H1 (cell line): Measurements from ENCODE around the gene TEX35. TPM values are rescaled to one million over a fixed set of nuclear protein-coding genes. Genes with fewer than 3 reads are reported as not detected.

Experiments
- CTCF ChIA-PET: fragments of 300-600 bp; sonication (Branson Sonifier 250); formaldehyde crosslinking; loops from one replicate; lab custom pipeline; 2021; ENCODE audit not compliant: partially characterized antibody; lab: Charles Lee
- POLR2A ChIA-PET: fragments of 300-600 bp; sonication (Branson Sonifier 250); formaldehyde crosslinking; loops from one replicate; lab custom pipeline; 2021; ENCODE audit warnings: inconsistent platforms; ENCODE audit not compliant: partially characterized antibody; lab: Charles Lee
- DNase-seq, 2 experiments: peaks; one replicate each; pipeline versions ENCODE4 v3.0.0 to v3.0.0-alpha.2; 2010 to 2022; ENCODE audit warnings: low spot score in 2 of 2, low read depth in 1 of 2, mixed read lengths in 1 of 2
- FAIRE-seq: peaks from 2 replicates; lab custom pipeline; 2011; peaks lifted over from hg19 to GRCh38; lab: Jason Lieb, UNC
- H2AFZ ChIP-seq: 2 replicates; pipeline ENCODE4 v1.8.1; 2012; ENCODE audit warnings: low read length, inconsistent platforms
- H2AK5ac ChIP-seq: 2 replicates; pipeline ENCODE4 v1.6.1; 2013; ENCODE audit warnings: low read depth, low read length
- H2BK120ac ChIP-seq: replicated peaks from 2 replicates; pipeline ENCODE3; 2013; ENCODE audit warnings: low read depth, low read length, inconsistent platforms
- H2BK12ac ChIP-seq: 2 replicates; pipeline ENCODE4 v1.6.1; 2013; ENCODE audit warnings: low read depth, low read length
- H2BK15ac ChIP-seq: 2 replicates; pipeline ENCODE4 v1.6.1; 2013; ENCODE audit warnings: low read length
- H2BK20ac ChIP-seq: 2 replicates; pipeline ENCODE4 v1.6.1; 2013; ENCODE audit warnings: low read length
- H2BK5ac ChIP-seq: 2 replicates; pipeline ENCODE4 v1.6.1; 2013; ENCODE audit warnings: low read depth, low read length
- H3K14ac ChIP-seq: 2 replicates; pipeline ENCODE4 v1.6.1; 2013; ENCODE audit warnings: inconsistent platforms; ENCODE audit not compliant: insufficient read length
- H3K18ac ChIP-seq: 2 replicates; pipeline ENCODE4 v1.6.1; 2013; ENCODE audit warnings: low read length; ENCODE audit errors: extremely low read depth
- H3K23ac ChIP-seq: 2 replicates; pipeline ENCODE4 v1.6.1; 2013; ENCODE audit warnings: inconsistent platforms; ENCODE audit not compliant: insufficient read length
- H3K23me2 ChIP-seq: 2 replicates; pipeline ENCODE4 v1.6.1; 2013; ENCODE audit warnings: low read depth, low read length
- H3K27ac ChIP-seq: 2 replicates; pipeline ENCODE4 v1.6.1; 2011; ENCODE audit warnings: low read depth, low read length, inconsistent platforms
- H3K27me3 ChIP-seq, 4 experiments: replicated peaks in 1 of 4; 1 replicate in 1 of 4; 2 replicates in 3 of 4; pipeline versions ENCODE4 v1.6.1 to v1.8.1; 2011 to 2013; ENCODE audit warnings: low read length in 3 of 4, mild to moderate bottlenecking in 3 of 4, inconsistent platforms in 2 of 4, mixed read lengths in 2 of 4, moderate library complexity in 1 of 4; ENCODE audit not compliant: control insufficient read depth in 3 of 4, insufficient read depth in 3 of 4; ENCODE audit errors: extremely low read depth in 1 of 4
- H3K36me3 ChIP-seq, 4 experiments: 2 replicates each; pipeline versions ENCODE4 v1.6.1 to v1.8.1; 2011 to 2013; ENCODE audit warnings: mild to moderate bottlenecking in 4 of 4, low read length in 3 of 4, moderate library complexity in 2 of 4, control low read depth in 1 of 4, inconsistent platforms in 1 of 4; ENCODE audit not compliant: insufficient read depth in 4 of 4, control insufficient read depth in 2 of 4
- H3K4ac ChIP-seq: replicated peaks from 2 replicates; pipeline ENCODE3; 2013; ENCODE audit warnings: low read length, low read depth, mixed read lengths, inconsistent platforms; ENCODE audit not compliant: insufficient read length
- H3K4me1 ChIP-seq, 4 experiments: replicated peaks in 1 of 4; 1 replicate in 1 of 4; 2 replicates in 3 of 4; pipeline versions ENCODE4 v1.6.1 to v1.8.1; 2011 to 2013; ENCODE audit warnings: low read length in 3 of 4, inconsistent platforms in 2 of 4, mixed read lengths in 1 of 4; ENCODE audit not compliant: insufficient read depth in 4 of 4, control insufficient read depth in 3 of 4
- H3K4me2 ChIP-seq, 2 experiments: 2 replicates each; pipeline versions ENCODE4 v1.6.1 to v1.8.1; 2011 to 2013; ENCODE audit warnings: low read depth in 2 of 2, low read length in 2 of 2, control low read depth in 1 of 2, inconsistent platforms in 1 of 2, mild to moderate bottlenecking in 1 of 2; ENCODE audit not compliant: insufficient read depth in 1 of 2
- H3K4me3 ChIP-seq, 4 experiments: fragments of 200-600, 300-600 bp in 1 of 4; sonication (generic), shearing (Covaris generic), sonication (Bioruptor Twin) in 1 of 4; 2 replicates each; pipeline versions ENCODE4 v1.5.1 to v1.8.1; 2011 to 2016; ENCODE audit warnings: low read length in 4 of 4, low read depth in 3 of 4, control low read depth in 2 of 4, inconsistent platforms in 2 of 4, mild to moderate bottlenecking in 2 of 4, mixed read lengths in 1 of 4, moderate library complexity in 1 of 4; ENCODE audit not compliant: insufficient read depth in 2 of 4; ENCODE audit errors: extremely low read depth in 1 of 4
- H3K56ac ChIP-seq: replicated peaks from 2 replicates; pipeline ENCODE3; 2013; ENCODE audit warnings: low read depth, mild to moderate bottlenecking, mixed read lengths, low read length, inconsistent platforms; ENCODE audit not compliant: insufficient read length
- H3K79me1 ChIP-seq: 2 replicates; pipeline ENCODE4 v1.6.1; 2013; ENCODE audit warnings: low read depth, low read length, control low read depth
- H3K79me2 ChIP-seq, 2 experiments: 2 replicates each; pipeline versions ENCODE4 v1.6.1 to v1.8.1; 2012 to 2013; ENCODE audit warnings: low read length in 2 of 2, mild to moderate bottlenecking in 2 of 2, inconsistent platforms in 1 of 2; ENCODE audit not compliant: insufficient read depth in 2 of 2, control insufficient read depth in 1 of 2
- H3K9ac ChIP-seq, 4 experiments: replicated peaks in 1 of 4; 1 replicate in 1 of 4; 2 replicates in 3 of 4; pipeline versions ENCODE4 v1.6.1 to v1.8.1; 2011 to 2013; ENCODE audit warnings: low read depth in 3 of 4, low read length in 3 of 4, control low read depth in 2 of 4, mild to moderate bottlenecking in 2 of 4, moderate library complexity in 2 of 4, inconsistent platforms in 1 of 4; ENCODE audit errors: extremely low read depth in 1 of 4
- H3K9me3 ChIP-seq, 2 experiments: 2 replicates each; pipeline versions ENCODE4 v1.6.1 to v1.8.1; 2012 to 2013; ENCODE audit warnings: mild to moderate bottlenecking in 2 of 2, moderate library complexity in 2 of 2, control low read depth in 1 of 2, inconsistent platforms in 1 of 2, low read depth in 1 of 2, low read length in 1 of 2, mixed read lengths in 1 of 2; ENCODE audit not compliant: insufficient read depth in 2 of 2
- H4K20me1 ChIP-seq, 2 experiments: replicated peaks in 1 of 2; 2 replicates each; pipeline versions ENCODE3 to v1.8.1; 2011 to 2013; ENCODE audit warnings: inconsistent platforms in 2 of 2, low read length in 2 of 2, mild to moderate bottlenecking in 1 of 2; ENCODE audit not compliant: insufficient read depth in 2 of 2, control insufficient read depth in 1 of 2
- H4K5ac ChIP-seq: 2 replicates; pipeline ENCODE4 v1.6.1; 2013; ENCODE audit warnings: low read length, low read depth, mixed read lengths, inconsistent platforms; ENCODE audit not compliant: insufficient read length
- H4K8ac ChIP-seq: 2 replicates; pipeline ENCODE4 v1.8.0; 2013; ENCODE audit warnings: mild to moderate bottlenecking, moderate library complexity, low read length, inconsistent platforms; ENCODE audit not compliant: insufficient read depth; ENCODE audit errors: extremely low read depth
- H4K91ac ChIP-seq: replicated peaks from 2 replicates; pipeline ENCODE3; 2013; ENCODE audit warnings: low read length, mixed read lengths, inconsistent platforms; ENCODE audit not compliant: insufficient read length
- ATF2 ChIP-seq: IDR thresholded peaks from 2 replicates; pipeline ENCODE4 v1.6.1; 2012; ENCODE audit warnings: low read length, inconsistent platforms
- CTCF ChIP-seq, 3 experiments: IDR thresholded peaks; 1 replicate in 2 of 3; 2 replicates in 1 of 3; pipeline versions ENCODE4 v1.5.1 to v1.6.1; 2011; ENCODE audit warnings: low read length in 3 of 3, mild to moderate bottlenecking in 3 of 3, inconsistent platforms in 2 of 3, low read depth in 1 of 3, moderate library complexity in 1 of 3; ENCODE audit not compliant: insufficient read depth in 1 of 3; ENCODE audit errors: control extremely low read depth in 1 of 3
- RAD21 ChIP-seq, 2 experiments: IDR thresholded peaks in 1 of 2; conservative IDR thresholded peaks in 1 of 2; 2 replicates each; pipeline ENCODE4 v1.6.1; 2011; ENCODE audit warnings: low read depth in 2 of 2, low read length in 2 of 2, improper control_type of control experiment in 1 of 2, inconsistent platforms in 1 of 2, mild to moderate bottlenecking in 1 of 2, moderate library complexity in 1 of 2
- WGBS, 2 experiments: shearing (Covaris generic) in 1 of 2; methylation state at CpG; one replicate each; pipeline versions ENCODE4 v1.1.6 to v1.1.7; 2013 to 2015; ENCODE audit warnings: low lambda C conversion rate in 2 of 2, mixed read lengths in 2 of 2, inconsistent platforms in 1 of 2, low coverage in 1 of 2, missing lambda C conversion rate in 1 of 2; ENCODE audit not compliant: insufficient replicate concordance in 2 of 2, insufficient coverage in 1 of 2, insufficient read length in 1 of 2; ENCODE audit errors: extremely low coverage in 1 of 2, missing lambda C conversion rate in 1 of 2; 5-methylcytosine and 5-hydroxymethylcytosine counted together
- polyA plus RNA-seq, 7 experiments: library from polyadenylated mRNA; depleted of rRNA in 3 of 7; stranded (reverse) in 5 of 7; unstranded in 2 of 7; fragments of >200 nt in 5 of 7; fragments of 200-250 nt in 2 of 7; gene quantifications; 1 replicate in 5 of 7; 2 replicates in 1 of 7; 4 replicates in 1 of 7; pipeline versions ENCODE4 v1.2.1 to v1.2.3, GENCODE V29; 2011 to 2013; ENCODE audit warnings: missing spikeins in 2 of 7, mixed read lengths in 2 of 7
- total RNA-seq: library from RNA; stranded (reverse); fragmentation: NEBNext Ultra II Directional; extraction: Animal tissue kit (Norgen Biotek cat#: 25700); gene quantifications from 2 replicates; pipeline ENCODE4 v1.2.1, GENCODE V29; 2021

Gene TEX35
- total and polyA plus RNA-seq, 2 of the 8 experiments (the other 6 are each of a cell fraction or from before 2014, with no cell fraction given), result 0.03 TPM; not detected in 1

- TF ChIP-seq RAD21 (IDR thresholded peaks at IDR 0.05 in 1 of 2, conservative IDR thresholded peaks at IDR 0.05 in 1 of 2; ENCODE audit: low read depth in 2 of 2, low read length in 2 of 2) (peak in 1 of 2 experiments; percentile 15; a peak in 2 of 4 replicates), CTCF (IDR thresholded peaks at IDR 0.05; ENCODE audit: control extremely low read depth in 1 of 3, insufficient read depth in 1 of 3, low read depth in 1 of 3, low read length in 3 of 3) (peak in 2 of 3 experiments; percentile 13 to 44; a peak in 2 of 4 replicates), ATF2 (no peak)
- no peaks in the 10 kb centered on the region for H3K27me3 ChIP-seq
- H3K23ac ChIP-seq, result no peak overlapping the region
- H2BK15ac ChIP-seq, result no peak overlapping the region
- H4K91ac ChIP-seq, result no peak overlapping the region
- ChIA-PET POLR2A (interaction anchor here (0.5 kb wide), 2 partner anchors 20 to 75 kb away, joined by 3 to 4 read pairs; no protein-coding TSS in a partner anchor), CTCF (interaction anchor here (0.7 to 7.5 kb wide), 10 partner anchors 8 to 490 kb away, joined by 3 to 83 read pairs (median 4); no protein-coding TSS in a partner anchor)
- no peak overlapping the region for H2BK20ac ChIP-seq
- no peak overlapping the region for H3K4ac ChIP-seq
- FAIRE-seq (no peak), DNase-seq (no peak)
- H2AK5ac ChIP-seq, result no peak overlapping the region
- WGBS, 2 experiments, result 78% methylated on average over 14 of the region's 14 CpGs; no CpG with 5 or more reads in 1 of the 2 experiments
- no peak overlapping the region for H3K4me3 ChIP-seq
- no peaks in the 10 kb centered on the region for H3K36me3 ChIP-seq
- no peak overlapping the region for H3K18ac ChIP-seq
- H4K20me1 ChIP-seq, result no peaks in the 10 kb centered on the region
- no peak overlapping the region for H2BK120ac ChIP-seq
- no peaks in the 10 kb centered on the region; the same call in 1 of the 2 replicates for H3K79me1 ChIP-seq
- H4K8ac ChIP-seq, result peak overlapping the region; percentile 5; the same call in 1 of the 2 replicates
- H3K23me2 ChIP-seq, result no peaks in the 10 kb centered on the region
- H2AFZ ChIP-seq, result peak overlapping the region; percentile 51; the same call in 1 of the 2 replicates
- H3K9me3 ChIP-seq, result no peaks in the 10 kb centered on the region
- H3K79me2 ChIP-seq, result no peaks in the 10 kb centered on the region
- no peak overlapping the region for H3K56ac ChIP-seq
- H2BK5ac ChIP-seq, result no peak overlapping the region
- no peak overlapping the region for H3K27ac ChIP-seq
- H4K5ac ChIP-seq, result no peak overlapping the region
- H2BK12ac ChIP-seq, result no peak overlapping the region
- no peak overlapping the region for H3K4me2 ChIP-seq
- no peak overlapping the region for H3K14ac ChIP-seq
- no peak overlapping the region for H3K9ac ChIP-seq
- H3K4me1 ChIP-seq, result peaks cover 0 to 2% (median under 1%) of the 10 kb centered on the region in 4 experiments; a peak in 1 of 7 replicates
Observed at GRCh38 chr1:178513278-178513983, 522 bp downstream of the TEX35 start.
